A549 treated with Hydrocortisone at 1 μM for 4 hours (cell line): ENCODE measurements around the gene ECI1. TPM values are rescaled to one million over a fixed set of nuclear protein-coding genes. Genes with fewer than 3 reads are reported as not detected.

Experiments
- total RNA-seq: library from RNA; stranded (reverse); fragments of 200-300 nt; extraction: Qiagen RNA extraction; gene quantifications from 5 replicates; pipeline ENCODE4 v1.2.3, GENCODE V29; 2022

Gene ECI1, protein sequence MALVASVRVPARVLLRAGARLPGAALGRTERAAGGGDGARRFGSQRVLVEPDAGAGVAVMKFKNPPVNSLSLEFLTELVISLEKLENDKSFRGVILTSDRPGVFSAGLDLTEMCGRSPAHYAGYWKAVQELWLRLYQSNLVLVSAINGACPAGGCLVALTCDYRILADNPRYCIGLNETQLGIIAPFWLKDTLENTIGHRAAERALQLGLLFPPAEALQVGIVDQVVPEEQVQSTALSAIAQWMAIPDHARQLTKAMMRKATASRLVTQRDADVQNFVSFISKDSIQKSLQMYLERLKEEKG
- total RNA-seq = 48.0 to 92.1 TPM (median 87.9 TPM) in 5 replicates

DNA sequence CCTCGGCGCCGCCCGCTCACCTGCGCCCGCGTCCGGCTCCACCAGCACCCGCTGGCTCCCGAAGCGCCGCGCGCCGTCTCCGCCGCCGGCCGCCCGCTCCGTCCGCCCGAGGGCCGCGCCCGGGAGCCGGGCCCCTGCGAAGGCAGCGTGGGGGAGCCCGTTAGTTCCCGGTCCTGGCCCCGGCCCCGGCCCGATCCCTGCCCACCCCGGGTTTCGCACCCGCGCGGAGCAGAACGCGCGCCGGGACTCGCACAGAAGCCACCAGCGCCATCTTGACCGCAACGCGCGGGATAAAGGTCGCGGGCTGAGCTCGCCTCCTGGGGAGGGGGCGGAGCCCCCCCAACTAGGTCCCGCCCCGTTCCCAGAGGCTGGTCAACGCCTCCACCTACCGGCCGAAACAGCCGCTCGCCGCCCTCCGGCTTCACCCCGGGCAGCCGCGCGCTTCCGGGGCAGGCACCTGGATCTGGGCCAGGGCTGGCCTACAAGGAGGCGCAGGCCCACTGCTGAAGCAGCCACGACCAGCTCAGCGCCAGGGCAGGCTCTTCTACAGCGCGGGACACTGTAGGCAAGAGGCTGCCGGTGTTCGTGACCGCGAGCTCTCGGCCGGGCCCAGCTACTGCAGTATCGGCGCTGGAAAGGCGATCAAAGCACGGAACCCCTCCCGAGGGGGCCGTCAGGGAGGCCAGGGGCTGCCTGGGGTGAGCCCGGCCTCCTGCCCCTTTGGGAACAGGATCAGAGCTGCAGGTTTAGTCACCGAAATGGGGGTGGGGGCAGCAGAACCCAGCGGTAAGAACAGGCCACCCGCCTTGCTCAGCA is at the start of gene ECI1:
Gene ECI1, minus strand, starts transcription at position 292 of the 816 bp plus-strand sequence. Its CDS starts 21 bp downstream, at position 271.

DNA sequence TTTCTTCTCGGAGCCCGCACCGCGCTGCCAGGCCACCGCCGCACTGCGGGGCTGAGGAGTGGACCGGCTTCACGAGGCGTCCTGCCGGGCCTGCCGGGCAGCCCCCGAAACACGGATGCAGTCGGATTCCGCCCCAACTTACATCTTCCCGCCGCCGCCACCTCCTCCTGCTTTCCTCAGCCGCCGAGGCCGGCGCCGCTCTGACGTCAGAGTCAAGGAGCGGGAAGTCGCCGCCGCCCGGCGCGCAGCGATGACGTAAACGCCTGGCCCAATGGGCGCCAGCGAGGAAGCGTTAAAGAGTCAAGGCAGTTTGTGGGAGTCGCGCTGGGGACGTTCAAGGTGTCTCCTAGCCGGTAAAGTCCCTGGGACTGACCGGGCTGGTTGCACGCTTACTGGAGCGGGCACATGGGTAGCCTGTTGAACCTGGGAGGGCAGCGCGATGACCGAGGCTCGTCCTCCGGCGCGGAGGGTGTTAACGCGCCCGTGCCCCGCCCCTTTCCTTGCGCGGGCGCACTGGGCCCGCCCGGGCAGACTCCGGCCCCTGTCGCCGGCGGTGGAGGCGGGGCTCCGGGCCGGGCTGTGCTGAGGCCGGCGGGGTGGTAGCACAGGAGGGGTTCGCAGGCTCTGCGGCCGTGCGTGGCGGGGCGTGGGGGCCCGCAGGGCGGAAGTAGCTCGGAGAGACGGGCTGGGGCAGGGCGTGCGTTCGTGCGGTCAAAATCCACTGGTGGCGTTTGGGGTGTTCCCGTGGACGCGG is 16.7 kb upstream of the ECI1 start, which contains the start of gene RNPS1:
Gene RNPS1, minus strand, starts transcription at position 214 of the 754 bp plus-strand sequence. CDS start 3,483 bp downstream, outside the sequence.

DNA sequence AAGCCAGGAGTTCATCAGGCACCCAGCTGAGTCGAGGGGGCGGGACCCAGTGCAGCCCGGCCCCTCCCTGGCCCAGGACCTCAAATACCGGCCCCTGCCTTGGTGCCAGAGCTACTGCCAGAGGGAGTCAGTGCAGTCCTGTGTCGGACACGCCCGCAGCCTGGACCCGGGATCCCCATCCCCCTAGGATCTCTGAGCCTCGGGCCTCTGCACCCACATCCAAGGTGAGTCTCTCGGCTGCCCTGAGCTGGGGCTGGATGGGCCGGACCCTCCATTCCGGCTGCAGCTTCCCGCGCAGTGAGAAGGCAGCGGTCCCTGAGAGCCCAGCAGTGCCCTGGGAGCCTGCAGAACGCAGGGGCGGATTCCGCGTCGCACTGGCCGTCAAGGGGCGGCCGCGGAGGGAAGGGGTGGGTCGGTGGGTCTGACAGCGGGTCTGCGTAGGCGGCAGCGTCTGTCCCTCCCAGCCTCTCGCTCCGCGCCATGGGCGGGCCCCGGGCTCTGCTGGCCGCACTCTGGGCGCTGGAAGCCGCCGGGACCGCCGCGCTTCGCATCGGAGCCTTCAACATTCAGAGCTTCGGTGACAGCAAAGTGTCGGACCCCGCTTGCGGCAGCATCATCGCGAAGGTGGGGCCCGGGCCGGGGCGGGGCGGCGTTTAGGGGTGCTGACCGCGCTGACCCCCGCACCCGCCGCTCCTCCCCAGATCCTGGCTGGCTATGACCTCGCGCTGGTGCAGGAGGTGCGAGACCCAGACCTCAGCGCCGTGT is 14.9 kb downstream of the ECI1 start, which contains the start of gene DNASE1L2:
Gene DNASE1L2, plus strand, starts transcription at position 108 of the 765 bp plus-strand sequence. Its CDS starts 373 bp downstream, at position 481.

DNA sequence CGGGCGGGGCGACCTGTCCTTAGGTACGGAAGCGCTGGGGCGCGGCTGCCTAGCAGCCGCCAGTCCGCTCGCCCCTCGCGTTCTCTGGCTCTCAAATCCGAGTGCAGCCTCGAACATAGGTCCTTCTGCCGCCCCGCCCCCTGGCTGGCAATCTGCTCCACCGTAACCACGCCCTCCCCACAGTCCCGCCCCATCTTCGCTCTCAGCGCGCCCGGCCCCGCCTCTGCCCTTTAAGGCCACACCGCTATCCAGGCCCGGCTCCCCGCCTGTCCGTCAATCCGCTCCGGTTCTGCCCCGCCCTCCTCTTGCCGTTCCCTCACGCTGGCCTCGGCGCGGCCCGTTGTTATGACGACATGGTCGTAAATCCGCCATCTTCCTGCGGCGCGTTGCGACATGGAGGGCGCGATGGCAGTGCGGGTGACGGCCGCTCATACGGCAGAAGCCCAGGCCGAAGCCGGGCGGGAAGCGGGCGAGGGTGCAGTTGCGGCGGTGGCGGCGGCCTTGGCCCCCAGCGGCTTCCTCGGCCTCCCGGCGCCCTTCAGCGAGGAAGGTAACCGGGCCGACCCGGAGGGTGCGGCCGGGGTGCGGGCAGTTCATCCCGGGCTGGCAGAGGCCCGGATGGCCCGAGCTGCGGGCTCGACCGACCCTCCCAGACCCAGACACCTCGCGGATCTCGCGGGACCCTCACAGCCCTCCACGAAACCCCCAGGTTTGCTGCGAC is 28.0 kb downstream of the ECI1 start, which contains the start of gene E4F1:
Gene E4F1, plus strand, starts transcription at position 371 of the 721 bp plus-strand sequence. Its CDS starts 23 bp downstream, at position 394.

DNA sequence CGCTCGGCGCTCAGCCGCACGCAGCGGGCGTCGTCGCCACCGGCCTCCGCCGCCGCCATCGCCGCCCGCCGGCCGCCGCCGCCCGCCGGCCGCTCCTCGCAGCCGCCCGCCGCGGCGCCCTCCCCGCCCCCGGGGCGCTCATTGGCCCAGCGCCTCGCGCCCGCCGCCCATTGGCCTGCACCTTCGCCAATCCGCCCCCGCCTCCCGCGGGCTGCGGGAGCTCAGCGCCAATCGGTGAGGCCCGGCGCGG is 36.7 kb downstream of the ECI1 start, which contains the start of gene PGP:
Gene PGP, minus strand, starts transcription at position 122 of the 250 bp plus-strand sequence. Its CDS starts 63 bp downstream, at position 59.

DNA sequence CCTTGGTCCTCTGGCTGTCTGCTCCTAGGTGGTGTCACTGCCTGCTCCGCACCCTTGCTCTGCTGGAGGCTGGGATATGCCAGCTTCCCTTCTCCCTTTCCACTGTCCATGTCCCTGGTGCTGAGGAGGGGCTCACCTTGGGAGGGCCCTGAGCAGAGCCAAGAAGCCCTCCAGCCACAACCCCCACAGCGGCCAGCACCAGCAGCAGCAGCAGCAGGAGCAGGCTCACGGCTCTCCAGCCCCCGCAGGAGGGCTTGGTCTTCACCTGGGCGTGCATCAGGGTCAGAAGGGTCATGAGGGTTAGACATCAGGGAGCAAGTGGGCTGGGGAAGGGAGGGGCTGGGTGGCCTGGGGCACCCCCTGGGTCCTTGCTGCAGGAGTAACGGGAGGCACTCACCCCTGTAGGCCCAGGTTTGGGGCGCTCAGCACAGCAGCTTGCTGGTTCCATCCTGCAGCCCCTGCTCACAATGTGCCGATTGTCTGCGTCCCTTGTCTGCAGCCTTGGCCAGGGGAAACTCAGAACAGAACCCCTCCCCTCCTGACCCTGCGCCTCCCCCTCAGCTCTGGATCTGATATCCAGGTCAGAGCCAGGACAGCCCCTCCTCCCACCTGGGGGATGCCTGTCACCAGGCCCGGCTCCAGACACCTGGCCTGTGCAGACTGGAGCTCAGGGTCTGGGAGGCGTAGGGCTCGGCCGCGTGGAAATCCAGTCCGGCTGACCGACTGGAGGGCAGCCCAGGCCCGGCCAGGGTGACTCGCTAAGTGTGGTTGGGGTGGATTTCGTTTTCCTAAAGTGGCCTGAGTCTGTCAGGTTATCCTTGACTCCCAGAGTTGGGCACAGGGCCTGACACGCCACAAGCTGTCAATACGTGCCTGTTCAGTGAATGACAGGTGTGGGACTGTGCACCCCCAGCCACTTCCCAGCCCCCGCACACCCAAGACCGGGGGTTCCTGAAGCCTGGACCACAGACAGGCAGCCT is 40.7 kb downstream of the ECI1 start, which contains the start of gene BRICD5:
Gene BRICD5, minus strand, starts transcription at position 478 of the 980 bp plus-strand sequence. Its CDS starts 30 bp downstream, at position 448.

DNA sequence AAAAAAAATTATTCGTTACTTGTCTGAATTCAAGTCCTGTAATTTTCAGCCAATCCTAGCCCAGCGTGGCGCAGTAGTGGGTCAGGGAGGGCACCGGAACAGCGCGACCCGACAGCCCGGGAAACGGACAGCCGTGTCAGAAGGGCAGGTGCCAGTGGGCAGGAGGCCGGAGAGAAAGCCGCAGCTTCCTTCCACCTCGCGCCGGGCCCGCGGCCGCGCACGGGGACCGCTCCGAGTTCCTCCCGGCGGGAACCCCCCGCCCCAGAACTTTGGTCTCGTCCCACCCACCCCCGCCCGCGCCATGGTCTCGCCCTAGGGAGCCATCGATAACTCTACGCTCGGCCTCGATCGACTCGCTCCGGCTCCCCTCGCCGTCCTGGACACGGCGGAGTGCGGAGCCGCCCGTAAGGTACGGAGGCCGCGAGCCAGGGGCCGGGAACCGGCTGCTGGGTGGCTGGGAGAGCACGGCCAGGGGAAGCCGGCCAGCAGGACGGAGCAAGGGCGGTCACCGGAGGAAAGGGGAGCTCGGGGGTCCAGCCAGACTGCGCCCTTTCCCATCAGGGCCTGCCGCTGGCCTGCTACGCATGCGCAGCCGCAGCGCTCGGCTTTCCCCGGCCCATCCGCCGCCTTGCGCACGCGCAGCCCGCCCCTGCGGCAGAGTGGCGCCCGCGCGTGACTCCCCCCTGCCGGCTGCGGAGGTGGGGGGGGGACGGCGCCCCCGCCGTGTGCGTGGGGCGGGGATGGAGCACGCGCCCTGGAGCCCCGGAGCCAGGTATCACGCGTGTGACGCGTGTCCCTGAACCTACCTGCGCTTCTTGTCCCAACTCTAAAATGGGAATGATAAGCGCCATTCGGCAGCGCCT is 46.1 kb downstream of the ECI1 start, which contains the start of gene MLST8:
Gene MLST8, plus strand, starts transcription at position 351 of the 863 bp plus-strand sequence. CDS start 632 bp downstream, outside the sequence.

DNA sequence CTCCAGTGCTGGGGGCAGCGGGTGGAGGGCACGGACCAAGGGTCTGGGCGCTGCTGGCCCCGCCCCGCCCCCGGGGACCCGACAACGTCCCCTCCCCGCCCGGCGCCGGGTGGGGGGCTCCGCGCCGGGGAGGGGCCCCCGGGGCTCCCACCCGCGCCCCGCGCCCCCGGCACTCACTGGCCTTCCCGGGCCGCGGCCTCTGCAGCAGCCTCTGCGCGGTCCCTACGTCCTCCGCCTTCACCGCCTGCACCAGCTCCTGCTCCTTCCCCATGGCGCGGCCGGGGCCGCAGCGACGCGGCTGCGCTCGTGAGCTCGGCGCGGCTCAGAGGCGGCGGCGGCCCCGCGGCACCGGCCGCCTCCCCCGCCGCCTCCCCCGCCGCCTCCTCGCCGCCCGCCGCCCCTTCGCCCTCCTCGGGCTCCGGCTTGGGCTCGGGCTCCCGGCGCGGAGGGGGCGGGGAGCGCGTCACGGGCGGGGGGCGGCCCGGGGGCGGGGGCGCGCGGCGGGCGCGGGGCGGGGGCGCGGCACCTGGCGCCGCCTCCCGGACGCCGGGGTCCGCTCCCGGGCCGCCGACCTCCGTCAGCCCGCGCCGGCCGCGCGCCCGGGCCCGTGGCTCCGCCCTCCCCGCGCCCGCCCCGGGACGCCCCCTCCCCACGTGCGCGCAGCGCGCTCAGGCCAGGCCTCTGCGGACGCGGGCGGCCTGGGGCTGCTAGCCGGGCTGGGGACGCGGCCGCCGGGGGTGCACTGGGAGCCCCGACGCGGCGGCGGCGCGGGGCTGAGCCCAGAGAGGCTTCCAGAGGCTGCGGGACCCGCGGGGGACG is 55.0 kb downstream of the ECI1 start, which contains the start of gene CASKIN1:
Gene CASKIN1, minus strand, starts transcription at position 444 of the 819 bp plus-strand sequence. Its CDS starts 173 bp downstream, at position 271.

Other genes with a start within 250 kb of the ECI1 start
- gene ZNF598, start 241.8 kb downstream of the ECI1 start, total RNA-seq = 53.2 to 59.8 TPM (median 55.6 TPM) in 5 replicates
- 0.40 to 1.3 TPM (median 0.85 TPM) in 5 replicates for gene NPW, start 231.8 kb downstream of the ECI1 start, total RNA-seq
- gene NHERF2, start 224.7 kb downstream of the ECI1 start, total RNA-seq = 49.8 to 63.3 TPM (median 62.7 TPM) in 5 replicates
- 37.0 to 48.3 TPM (median 45.0 TPM) in 5 replicates for gene NTHL1, start 203.8 kb downstream of the ECI1 start, total RNA-seq
- 33.2 to 41.6 TPM (median 39.4 TPM) in 5 replicates for gene TSC2, start 203.6 kb downstream of the ECI1 start, total RNA-seq
- 42.8 to 51.1 TPM (median 46.6 TPM) in 5 replicates for gene PKD1, start 115.7 kb downstream of the ECI1 start, total RNA-seq
- gene RAB26, start 103.0 kb downstream of the ECI1 start, total RNA-seq = 2.5 to 4.5 TPM (median 3.5 TPM) in 5 replicates
- 43.6 to 52.2 TPM (median 48.9 TPM) in 5 replicates for gene TRAF7, start 95.8 kb downstream of the ECI1 start, total RNA-seq
- gene CASKIN1, start 55.0 kb downstream of the ECI1 start, total RNA-seq = 0.36 to 1.3 TPM (median 0.64 TPM) in 5 replicates
- 40.9 to 53.8 TPM (median 47.3 TPM) in 5 replicates for gene MLST8, start 46.1 kb downstream of the ECI1 start, total RNA-seq
- gene BRICD5, start 40.7 kb downstream of the ECI1 start, total RNA-seq = 3.7 to 4.9 TPM (median 4.6 TPM) in 5 replicates
- gene PGP, start 36.7 kb downstream of the ECI1 start, total RNA-seq = 14.8 to 33.1 TPM (median 32.4 TPM) in 5 replicates
- 19.8 to 26.0 TPM (median 22.9 TPM) in 5 replicates for gene E4F1, start 28.0 kb downstream of the ECI1 start, total RNA-seq
- 0.48 to 1.4 TPM (median 1.2 TPM) in 5 replicates for gene DNASE1L2, start 15.1 kb downstream of the ECI1 start, total RNA-seq
- gene RNPS1, start 16.5 kb upstream of the ECI1 start, total RNA-seq = 251 to 287 TPM (median 263 TPM) in 5 replicates
- gene ABCA3, start 89.1 kb upstream of the ECI1 start, total RNA-seq = 15.5 to 21.7 TPM (median 21.3 TPM) in 5 replicates
- 21.1 to 24.3 TPM (median 22.8 TPM) in 5 replicates for gene CCNF, start 177.9 kb upstream of the ECI1 start, total RNA-seq
- 15.5 to 22.0 TPM (median 19.2 TPM) in 5 replicates for gene TEDC2, start 208.5 kb upstream of the ECI1 start, total RNA-seq
- gene NTN3, start 219.7 kb upstream of the ECI1 start, total RNA-seq = 0.05 to 0.06 TPM in 2 of 5 replicates, not detected in the others
- gene TBC1D24, start 223.5 kb upstream of the ECI1 start, total RNA-seq = 5.6 to 8.0 TPM (median 6.8 TPM) in 5 replicates